ENCODE measurements around the gene P2RY11.

Gene P2RY11

GRCh38 chr19:10076535-10076934 is 35.0 kb upstream of the P2RY11 start:
- H3K27me3 ChIP-seq (ENCODE audit: insufficient read depth, low read length, poor library complexity, severe bottlenecking) = no peaks in the 10 kb centered on the region
- H3K36me3 ChIP-seq (ENCODE audit: insufficient read depth, low read length) = no peaks in the 10 kb centered on the region
- H3K9me2 ChIP-seq (replicated peaks; ENCODE audit: low read depth, low read length) = no peaks in the 10 kb centered on the region
- no peak overlapping the region for H3K9ac ChIP-seq (ENCODE audit: low read depth, low read length, poor library complexity, severe bottlenecking)
- no peak overlapping the region for H3K4me3 ChIP-seq (ENCODE audit: low read length, poor library complexity, severe bottlenecking)
- H3F3A ChIP-seq (ENCODE audit: low read depth) = no peaks in the 10 kb centered on the region
- H3K4me1 ChIP-seq (ENCODE audit: insufficient read depth, low read length, poor library complexity, severe bottlenecking) = no peaks in the 10 kb centered on the region
- peaks cover 9% of the 10 kb centered on the region; the same call in 1 of the 2 replicates for H3K9me3 ChIP-seq (ENCODE audit: insufficient read depth, low read depth, low read length)
- no peaks in the 10 kb centered on the region for H4K20me1 ChIP-seq (ENCODE audit: insufficient read depth, low read length, poor library complexity, severe bottlenecking)
- H3K79me2 ChIP-seq (ENCODE audit: insufficient read depth, low read length) = no peaks in the 10 kb centered on the region
- H3K4me2 ChIP-seq (ENCODE audit: low read depth, low read length, poor library complexity, severe bottlenecking) = no peak overlapping the region
- no peak overlapping the region for H2AFZ ChIP-seq (ENCODE audit: low read length)
- no peak for TF ChIP-seq EZH2phosphoT487 (IDR thresholded peaks at IDR 0.05; ENCODE audit: borderline replicate concordance)
- TF ChIP-seq, protein P1, sequence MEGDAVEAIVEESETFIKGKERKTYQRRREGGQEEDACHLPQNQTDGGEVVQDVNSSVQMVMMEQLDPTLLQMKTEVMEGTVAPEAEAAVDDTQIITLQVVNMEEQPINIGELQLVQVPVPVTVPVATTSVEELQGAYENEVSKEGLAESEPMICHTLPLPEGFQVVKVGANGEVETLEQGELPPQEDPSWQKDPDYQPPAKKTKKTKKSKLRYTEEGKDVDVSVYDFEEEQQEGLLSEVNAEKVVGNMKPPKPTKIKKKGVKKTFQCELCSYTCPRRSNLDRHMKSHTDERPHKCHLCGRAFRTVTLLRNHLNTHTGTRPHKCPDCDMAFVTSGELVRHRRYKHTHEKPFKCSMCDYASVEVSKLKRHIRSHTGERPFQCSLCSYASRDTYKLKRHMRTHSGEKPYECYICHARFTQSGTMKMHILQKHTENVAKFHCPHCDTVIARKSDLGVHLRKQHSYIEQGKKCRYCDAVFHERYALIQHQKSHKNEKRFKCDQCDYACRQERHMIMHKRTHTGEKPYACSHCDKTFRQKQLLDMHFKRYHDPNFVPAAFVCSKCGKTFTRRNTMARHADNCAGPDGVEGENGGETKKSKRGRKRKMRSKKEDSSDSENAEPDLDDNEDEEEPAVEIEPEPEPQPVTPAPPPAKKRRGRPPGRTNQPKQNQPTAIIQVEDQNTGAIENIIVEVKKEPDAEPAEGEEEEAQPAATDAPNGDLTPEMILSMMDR (conservative IDR thresholded peaks at IDR 0.05; ENCODE audit: low read length) = no peak

- H2AFZ ChIP-seq (ENCODE audit: low read length) = no peak overlapping the region
- no peak overlapping the region for H3K9ac ChIP-seq (ENCODE audit: low read depth, low read length, poor library complexity, severe bottlenecking)
- H3K36me3 ChIP-seq (ENCODE audit: insufficient read depth, low read length) = no peaks in the 10 kb centered on the region
- TF ChIP-seq, protein P1 (conservative IDR thresholded peaks at IDR 0.05; ENCODE audit: low read length) = no peak
- no peak for TF ChIP-seq EZH2phosphoT487 (IDR thresholded peaks at IDR 0.05; ENCODE audit: borderline replicate concordance)
- H3F3A ChIP-seq (ENCODE audit: low read depth) = no peaks in the 10 kb centered on the region
- no peak overlapping the region for H3K4me2 ChIP-seq (ENCODE audit: low read depth, low read length, poor library complexity, severe bottlenecking)
- H4K20me1 ChIP-seq (ENCODE audit: insufficient read depth, low read length, poor library complexity, severe bottlenecking) = no peaks in the 10 kb centered on the region
- no peak overlapping the region for H3K4me3 ChIP-seq (ENCODE audit: low read length, poor library complexity, severe bottlenecking)
- peaks cover 9% of the 10 kb centered on the region; the same call in 1 of the 2 replicates for H3K9me3 ChIP-seq (ENCODE audit: insufficient read depth, low read depth, low read length)
- no peaks in the 10 kb centered on the region for H3K27me3 ChIP-seq (ENCODE audit: insufficient read depth, low read length, poor library complexity, severe bottlenecking)
- H3K4me1 ChIP-seq (ENCODE audit: insufficient read depth, low read length, poor library complexity, severe bottlenecking) = no peaks in the 10 kb centered on the region
- no peaks in the 10 kb centered on the region for H3K9me2 ChIP-seq (replicated peaks; ENCODE audit: low read depth, low read length)
- no peaks in the 10 kb centered on the region for H3K79me2 ChIP-seq (ENCODE audit: insufficient read depth, low read length)
These were observed 33.2 kb upstream of the P2RY11 start for GRCh38 chr19:10078329-10078728.

- H4K20me1 ChIP-seq (ENCODE audit: insufficient read depth, low read length, poor library complexity, severe bottlenecking) = no peaks in the 10 kb centered on the region
- no peaks in the 10 kb centered on the region for H3K36me3 ChIP-seq (ENCODE audit: insufficient read depth, low read length)
- H3K79me2 ChIP-seq (ENCODE audit: insufficient read depth, low read length) = no peaks in the 10 kb centered on the region
- H3K4me1 ChIP-seq (ENCODE audit: insufficient read depth, low read length, poor library complexity, severe bottlenecking) = no peaks in the 10 kb centered on the region
- H3K9me3 ChIP-seq (ENCODE audit: insufficient read depth, low read depth, low read length) = peaks cover 5% of the 10 kb centered on the region; the same call in 1 of the 2 replicates
- H3K27me3 ChIP-seq (ENCODE audit: insufficient read depth, low read length, poor library complexity, severe bottlenecking) = no peaks in the 10 kb centered on the region
- H2AFZ ChIP-seq (ENCODE audit: low read length) = no peak overlapping the region
- H3K4me3 ChIP-seq (ENCODE audit: low read length, poor library complexity, severe bottlenecking) = no peak overlapping the region
- H3K9me2 ChIP-seq (replicated peaks; ENCODE audit: low read depth, low read length) = no peaks in the 10 kb centered on the region
- no peak overlapping the region for H3K4me2 ChIP-seq (ENCODE audit: low read depth, low read length, poor library complexity, severe bottlenecking)
- TF ChIP-seq, protein P1 (conservative IDR thresholded peaks at IDR 0.05; ENCODE audit: low read length) = no peak
- no peak for TF ChIP-seq EZH2phosphoT487 (IDR thresholded peaks at IDR 0.05; ENCODE audit: borderline replicate concordance)
- H3K9ac ChIP-seq (ENCODE audit: low read depth, low read length, poor library complexity, severe bottlenecking) = no peak overlapping the region
- H3F3A ChIP-seq (ENCODE audit: low read depth) = no peaks in the 10 kb centered on the region
These were observed 32.5 kb upstream of the P2RY11 start for GRCh38 chr19:10079031-10079453.

Measured in Loucy (cell line).